Ovary (tissue), 3 donors: ENCODE measurements around the gene RCSD1.

ENCODE experiments used
- CTCF ChIP-seq, 3 donors: fragments of 450-650 bp in 2 of 3; fragments of 200-600 bp in 1 of 3; IDR thresholded peaks; one replicate each; pipeline versions ENCODE4 v1.5.1 to v1.8.0; 2016 to 2022; ENCODE audit warnings: antibody characterized with exemption in 3 of 3, mild to moderate bottlenecking in 1 of 3
- EP300 ChIP-seq: sonication (generic); formaldehyde crosslinking; IDR thresholded peaks from one replicate; pipeline ENCODE4 v1.6.1; 2017; ENCODE audit warnings: antibody characterized with exemption
- POLR2A ChIP-seq: fragments of 450-650 bp; IDR thresholded peaks from one replicate; pipeline ENCODE4 v1.6.1; 2017; ENCODE audit warnings: antibody characterized with exemption, mild to moderate bottlenecking, moderate library complexity
- donor health status: DM: no; HTN: no; CAD: no.

GRCh38 chr1:167582064-167582463 is 48.0 kb upstream of the RCSD1 start:
- TF ChIP-seq CTCF (IDR thresholded peaks at IDR 0.05) (no peak), POLR2A (no peak), EP300 (no peak)
